Neural crest cell (in vitro differentiated cells): ENCODE results near the gene KCNC3. TPM values are rescaled to one million over a fixed set of nuclear protein-coding genes. Genes with fewer than 3 reads are reported as not detected.

Source experiments
- DNase-seq: peaks from one replicate; pipeline ENCODE4 v3.0.0; 2021; ENCODE audit warnings: low read depth, mixed read lengths, low spot score
- H3K27ac Mint-ChIP-seq: one replicate; pipeline ENCODE4 v1.8.0; 2021; ENCODE audit warnings: mild to moderate bottlenecking, mixed read lengths; ENCODE audit not compliant: unreplicated experiment
- H3K27me3 Mint-ChIP-seq: 2 replicates; pipeline ENCODE4 v1.8.0; 2021; ENCODE audit warnings: low read depth, mild to moderate bottlenecking, mixed read lengths
- H3K36me3 Mint-ChIP-seq: 2 replicates; pipeline ENCODE4 v1.8.0; 2021; ENCODE audit warnings: low read depth, mild to moderate bottlenecking, mixed read lengths
- H3K4me1 Mint-ChIP-seq: 2 replicates; pipeline ENCODE4 v1.8.0; 2021; ENCODE audit warnings: mixed read lengths
- H3K4me3 Mint-ChIP-seq: one replicate; pipeline ENCODE4 v1.8.0; 2021; ENCODE audit warnings: mild to moderate bottlenecking, mixed read lengths
- H3K9me3 Mint-ChIP-seq: 2 replicates; pipeline ENCODE4 v1.8.0; 2021; ENCODE audit warnings: mixed read lengths
- total RNA-seq: library from RNA; stranded (reverse); gene quantifications from 2 replicates; pipeline ENCODE4 v1.2.1, GENCODE V29; 2021
- TF ChIP-seq, protein P1 (sequence below): fragments of 200-600 bp; sonication (generic); conservative IDR thresholded peaks from 2 replicates; pipeline ENCODE4 v1.5.0; 2021; ENCODE audit warnings: antibody characterized with exemption, mild to moderate bottlenecking

Gene KCNC3
- total RNA-seq, 1 donor from 2014 or later = 4.2 TPM

DNA sequence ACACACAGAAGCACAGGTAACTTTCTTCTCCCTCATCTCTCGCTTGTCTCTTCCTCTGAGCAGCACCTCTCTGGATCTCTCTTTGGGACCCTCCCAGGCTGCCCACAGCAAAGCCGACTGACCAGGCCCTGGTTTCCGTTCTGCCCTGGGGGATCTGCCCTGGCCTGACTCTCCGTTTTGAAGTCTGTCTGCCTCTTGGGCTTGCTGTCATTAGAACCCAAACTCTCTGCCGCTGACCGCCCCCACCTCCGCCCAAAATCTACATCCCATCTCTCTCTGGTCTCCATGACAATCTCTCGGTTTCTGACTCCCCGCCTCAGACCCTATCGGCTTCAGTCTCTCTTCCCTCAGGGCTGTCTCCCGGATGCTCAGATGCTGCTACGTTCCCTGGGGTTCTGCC is 6.9 kb downstream of the KCNC3 start:
- TF ChIP-seq, protein P1, sequence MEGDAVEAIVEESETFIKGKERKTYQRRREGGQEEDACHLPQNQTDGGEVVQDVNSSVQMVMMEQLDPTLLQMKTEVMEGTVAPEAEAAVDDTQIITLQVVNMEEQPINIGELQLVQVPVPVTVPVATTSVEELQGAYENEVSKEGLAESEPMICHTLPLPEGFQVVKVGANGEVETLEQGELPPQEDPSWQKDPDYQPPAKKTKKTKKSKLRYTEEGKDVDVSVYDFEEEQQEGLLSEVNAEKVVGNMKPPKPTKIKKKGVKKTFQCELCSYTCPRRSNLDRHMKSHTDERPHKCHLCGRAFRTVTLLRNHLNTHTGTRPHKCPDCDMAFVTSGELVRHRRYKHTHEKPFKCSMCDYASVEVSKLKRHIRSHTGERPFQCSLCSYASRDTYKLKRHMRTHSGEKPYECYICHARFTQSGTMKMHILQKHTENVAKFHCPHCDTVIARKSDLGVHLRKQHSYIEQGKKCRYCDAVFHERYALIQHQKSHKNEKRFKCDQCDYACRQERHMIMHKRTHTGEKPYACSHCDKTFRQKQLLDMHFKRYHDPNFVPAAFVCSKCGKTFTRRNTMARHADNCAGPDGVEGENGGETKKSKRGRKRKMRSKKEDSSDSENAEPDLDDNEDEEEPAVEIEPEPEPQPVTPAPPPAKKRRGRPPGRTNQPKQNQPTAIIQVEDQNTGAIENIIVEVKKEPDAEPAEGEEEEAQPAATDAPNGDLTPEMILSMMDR = no peak
- H3K9me3 Mint-ChIP-seq = no peaks in the 10 kb centered on the region
- peaks cover 24% of the 10 kb centered on the region for H3K4me1 Mint-ChIP-seq
- H3K27me3 Mint-ChIP-seq = peaks cover 57% of the 10 kb centered on the region
- H3K4me3 Mint-ChIP-seq = peak overlapping the region; percentile 7
- peaks cover 3% of the 10 kb centered on the region for H3K36me3 Mint-ChIP-seq
- DNase-seq = no peak
- no peak overlapping the region for H3K27ac Mint-ChIP-seq

DNA sequence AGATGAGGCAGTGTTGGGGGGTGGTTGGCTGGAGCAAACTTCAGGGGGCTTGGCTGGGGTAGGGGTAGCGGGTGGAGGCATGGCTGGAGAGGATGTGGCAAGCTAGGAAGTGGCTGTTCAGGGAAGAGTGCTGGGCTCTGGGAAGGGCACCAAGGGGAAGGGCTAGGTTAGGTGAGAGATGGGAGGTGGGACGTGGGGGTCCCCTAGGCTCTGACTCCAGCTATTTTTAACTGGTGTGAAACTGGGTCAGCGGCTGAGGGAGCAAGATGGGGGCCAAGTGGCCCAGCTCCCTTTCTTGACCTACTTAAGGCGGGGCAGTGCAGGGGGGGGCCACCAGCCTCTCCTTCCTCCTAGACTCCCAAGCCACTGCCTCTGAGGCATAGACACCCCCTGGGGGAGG is 7.3 kb downstream of the KCNC3 start:
- no peak for DNase-seq
- Mint-ChIP-seq H3K4me3 (no peak overlapping the region), H3K9me3 (no peaks in the 10 kb centered on the region), H3K27ac (no peak overlapping the region), H3K27me3 (peaks cover 55% of the 10 kb centered on the region), H3K4me1 (peaks cover 20% of the 10 kb centered on the region), H3K36me3 (no peaks in the 10 kb centered on the region)
- TF ChIP-seq, protein P1 = no peak

DNA sequence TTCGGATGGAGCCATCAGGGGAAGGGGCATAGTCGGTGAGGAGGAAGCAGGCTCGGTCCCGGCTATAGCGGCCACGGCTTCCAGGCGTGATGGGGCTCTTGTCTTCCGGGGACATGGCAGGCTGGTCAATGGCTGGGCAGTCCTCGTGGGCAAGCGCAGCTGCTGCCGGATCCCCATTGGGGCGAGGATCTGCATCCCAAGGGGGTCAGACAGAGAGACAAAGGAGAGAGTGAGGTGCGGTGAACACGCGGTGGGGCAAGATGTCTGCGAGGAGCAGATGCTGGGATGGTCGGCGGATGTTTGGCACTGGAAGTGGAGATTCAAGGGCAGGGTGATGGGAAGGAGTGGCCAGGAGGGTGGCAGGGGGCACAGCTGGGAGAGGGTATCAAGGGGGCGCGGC is 8.6 kb downstream of the KCNC3 start:
- Mint-ChIP-seq H3K4me1 (peaks cover 16% of the 10 kb centered on the region), H3K4me3 (no peak overlapping the region), H3K27ac (no peak overlapping the region), H3K36me3 (no peaks in the 10 kb centered on the region), H3K27me3 (peaks cover 55% of the 10 kb centered on the region), H3K9me3 (no peaks in the 10 kb centered on the region)
- TF ChIP-seq, protein P1 = no peak
- no peak for DNase-seq

DNA sequence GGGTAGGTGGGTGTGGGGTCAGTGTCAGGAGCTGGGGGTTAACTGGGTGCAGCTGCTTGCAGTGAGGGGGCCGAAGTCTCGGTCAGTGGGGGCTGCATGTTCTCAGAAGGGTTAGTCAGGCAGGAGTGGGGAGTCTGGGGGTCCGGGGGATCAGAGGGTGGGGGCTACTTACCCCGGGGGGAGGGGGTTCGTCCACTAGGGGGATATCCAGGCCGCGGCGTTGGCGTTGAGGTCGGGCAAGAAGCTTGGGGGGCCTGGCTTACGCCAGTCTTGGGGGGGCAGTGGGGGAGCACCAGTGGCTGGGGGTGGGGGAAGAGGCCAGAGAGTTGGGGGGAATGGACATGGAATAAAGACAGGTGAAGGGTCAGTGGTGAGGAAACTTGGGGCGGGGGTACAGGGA is 9.1 kb downstream of the KCNC3 start:
- H3K4me1 Mint-ChIP-seq = peaks cover 17% of the 10 kb centered on the region
- TF ChIP-seq, protein P1 = no peak
- H3K4me3 Mint-ChIP-seq = no peak overlapping the region
- DNase-seq = no peak
- H3K36me3 Mint-ChIP-seq = no peaks in the 10 kb centered on the region
- H3K9me3 Mint-ChIP-seq = no peaks in the 10 kb centered on the region
- H3K27me3 Mint-ChIP-seq = peaks cover 59% of the 10 kb centered on the region
- no peak overlapping the region for H3K27ac Mint-ChIP-seq

DNA sequence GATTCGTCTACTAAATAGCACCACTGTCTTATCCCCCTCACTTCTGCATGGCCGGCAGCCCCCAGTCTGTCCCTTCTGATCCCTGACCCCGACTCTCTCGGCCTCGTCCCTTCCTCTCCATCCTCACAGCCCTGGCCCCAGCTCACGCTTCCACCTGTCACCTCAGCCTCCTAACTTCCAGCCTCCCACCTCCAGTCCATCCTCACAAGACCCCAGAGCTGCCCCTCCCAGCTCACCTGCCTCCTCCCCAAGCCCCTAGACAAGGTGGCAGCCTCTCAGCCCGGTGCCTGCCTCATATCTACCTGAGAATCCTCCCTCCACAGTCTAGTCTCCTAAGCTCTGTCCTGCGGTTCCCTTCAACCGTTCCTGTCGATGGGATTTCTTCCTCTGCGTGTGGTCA is 10.0 kb downstream of the KCNC3 start:
- Mint-ChIP-seq H3K9me3 (no peaks in the 10 kb centered on the region), H3K36me3 (no peaks in the 10 kb centered on the region), H3K27ac (no peak overlapping the region), H3K4me1 (peaks cover 13% of the 10 kb centered on the region), H3K4me3 (no peak overlapping the region), H3K27me3 (peaks cover 59% of the 10 kb centered on the region)
- no peak for DNase-seq
- TF ChIP-seq, protein P1 = no peak

DNA sequence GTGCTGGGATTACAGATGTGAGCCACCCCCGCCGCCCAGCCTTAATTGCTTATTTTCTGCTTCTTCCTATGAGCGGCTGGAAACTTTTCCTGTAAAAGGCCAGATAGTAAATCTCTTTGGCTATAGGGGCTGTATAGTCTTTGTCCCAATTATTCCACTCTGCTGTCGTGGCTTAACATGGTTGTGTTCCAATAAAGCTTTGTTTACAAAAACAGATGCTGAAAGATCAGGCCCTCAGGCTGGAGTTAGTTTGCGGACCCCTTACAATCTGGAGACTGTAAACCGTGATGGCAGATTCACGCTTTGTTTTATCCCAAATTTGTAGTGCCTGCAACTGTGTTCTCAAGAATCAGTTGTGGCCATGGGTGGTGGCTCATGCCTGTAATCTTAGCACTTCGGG is 10.7 kb downstream of the KCNC3 start:
- TF ChIP-seq, protein P1 = no peak
- Mint-ChIP-seq H3K9me3 (no peaks in the 10 kb centered on the region), H3K27ac (no peak overlapping the region), H3K36me3 (no peaks in the 10 kb centered on the region), H3K4me1 (peaks cover 19% of the 10 kb centered on the region), H3K4me3 (no peak overlapping the region), H3K27me3 (peaks cover 62% of the 10 kb centered on the region)
- DNase-seq = no peak
